GM08714 (cell line): Measurements from ENCODE around the gene MAD2L2.

Experiments
- H3K4me3 ChIP-seq: fragments of 200-500 bp; sonication (Bioruptor generic); 2 replicates; pipeline ENCODE4 v1.5.1; 2014; ENCODE audit warnings: mild to moderate bottlenecking, low read length, inconsistent platforms
- ZNF274 ChIP-seq: IDR thresholded peaks from 2 replicates; pipeline ENCODE4 v1.6.1; 2012; ENCODE audit warnings: mild to moderate bottlenecking, low read depth, low read length

The MAD2L2 gene

DNA sequence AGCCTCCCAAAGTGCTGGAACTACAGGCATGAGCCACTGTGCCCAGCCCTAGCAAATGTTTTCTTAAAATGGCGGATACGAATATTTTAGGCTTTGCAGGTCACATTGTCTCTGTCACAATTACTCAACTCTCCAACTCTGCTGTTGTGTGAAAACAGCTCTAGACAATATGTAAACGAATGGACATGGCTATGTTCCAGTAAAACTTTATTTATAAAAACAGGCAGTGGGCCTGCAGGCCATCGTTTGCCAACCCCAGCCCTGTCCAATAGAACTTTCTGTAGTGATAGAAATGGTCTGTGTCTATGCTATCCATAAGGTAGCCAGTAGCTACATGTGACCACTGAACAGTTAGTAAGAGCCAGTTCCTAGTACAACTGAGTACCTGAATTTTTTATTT, 21.2 kb downstream of the MAD2L2 start:
- H3K4me3 ChIP-seq: no peak overlapping the region
- TF ChIP-seq ZNF274: no peak

DNA sequence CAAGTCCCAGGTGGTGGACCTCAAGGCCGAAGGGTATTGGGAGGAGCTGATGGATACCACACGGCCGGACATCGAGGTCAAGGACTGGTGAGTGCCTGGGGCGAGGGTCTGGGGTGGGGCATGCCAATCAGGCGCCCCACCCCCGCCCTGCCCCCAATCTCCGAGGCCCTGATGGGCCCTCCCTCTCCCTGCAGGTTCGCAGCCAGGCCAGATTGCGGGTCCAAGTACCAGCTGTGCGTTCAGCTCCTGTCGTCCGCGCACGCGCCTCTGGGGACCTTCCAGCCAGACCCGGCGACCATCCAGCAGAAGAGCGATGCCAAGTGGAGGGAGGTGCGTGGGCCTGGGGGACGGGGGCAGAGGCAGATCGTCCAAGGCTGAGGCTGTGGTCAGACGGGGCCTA, 22.4 kb downstream of the MAD2L2 start:
- no peak overlapping the region for H3K4me3 ChIP-seq
- no peak for TF ChIP-seq ZNF274

DNA sequence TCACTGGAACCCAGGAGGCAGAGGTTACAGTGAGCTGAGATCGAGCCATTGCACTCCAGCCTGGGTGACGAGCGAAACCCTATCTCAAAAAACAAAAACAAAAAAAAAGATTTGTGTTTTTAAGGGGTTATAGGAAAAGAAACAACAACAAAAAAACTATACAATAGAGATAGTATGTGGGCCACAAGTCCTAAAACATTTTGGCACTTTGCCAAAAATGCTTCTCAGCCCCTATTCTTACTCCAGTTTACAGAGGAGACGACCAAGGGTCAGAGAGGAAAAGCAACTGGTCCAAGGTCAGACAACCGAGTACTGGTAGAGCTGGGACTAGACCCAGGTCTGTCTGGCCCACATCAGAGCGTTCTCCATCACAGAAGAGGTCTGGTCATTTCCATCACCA, 23.3 kb downstream of the MAD2L2 start:
- no peak for TF ChIP-seq ZNF274

DNA sequence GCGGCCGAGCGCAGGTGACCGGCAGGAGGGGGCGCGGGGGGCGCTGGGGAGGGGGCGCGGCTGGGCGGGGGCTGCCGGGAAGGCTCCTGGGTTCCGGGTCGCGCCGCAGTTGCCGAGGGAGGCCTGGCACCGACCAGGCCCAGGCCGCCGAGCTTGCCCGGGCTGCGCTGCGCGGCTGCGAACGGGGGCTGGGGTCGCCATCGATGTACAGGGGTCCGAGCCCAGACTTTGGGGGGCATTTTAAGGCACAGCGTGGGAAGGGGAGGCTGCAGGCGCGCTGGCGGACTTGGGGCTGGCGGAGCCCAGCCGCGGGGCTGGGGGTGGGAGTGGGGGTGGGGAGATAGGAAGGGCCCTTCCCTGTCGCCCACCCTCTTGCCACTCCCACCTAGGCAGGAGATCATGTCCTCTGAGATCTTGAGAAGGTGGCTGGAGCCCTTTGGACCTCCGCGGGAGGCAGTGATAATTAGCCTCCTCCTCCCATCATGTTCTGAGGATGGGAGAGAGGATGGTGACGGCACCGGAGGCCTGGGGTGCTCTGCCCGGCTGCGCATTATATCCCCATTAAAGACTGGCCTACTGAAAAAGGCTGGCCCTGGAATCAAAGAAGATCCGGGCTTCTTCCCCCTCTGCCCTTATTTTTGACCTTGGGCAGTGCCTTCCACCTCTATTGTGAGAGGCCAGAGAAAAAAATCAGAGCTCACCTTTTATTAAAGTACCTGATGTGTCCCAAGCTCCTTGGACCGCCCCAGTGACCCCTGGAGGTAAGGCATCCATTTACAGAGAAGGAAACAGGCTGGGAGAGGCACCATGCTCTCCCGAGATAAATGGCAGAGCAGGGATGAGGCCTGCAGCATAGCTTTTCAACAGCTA, 25.8 kb downstream of the MAD2L2 start:
- peak overlapping the region; percentile 58 for H3K4me3 ChIP-seq

More for the DNA sequence above, 23.3 kb downstream of the MAD2L2 start:
- no peak overlapping the region for H3K4me3 ChIP-seq

DNA sequence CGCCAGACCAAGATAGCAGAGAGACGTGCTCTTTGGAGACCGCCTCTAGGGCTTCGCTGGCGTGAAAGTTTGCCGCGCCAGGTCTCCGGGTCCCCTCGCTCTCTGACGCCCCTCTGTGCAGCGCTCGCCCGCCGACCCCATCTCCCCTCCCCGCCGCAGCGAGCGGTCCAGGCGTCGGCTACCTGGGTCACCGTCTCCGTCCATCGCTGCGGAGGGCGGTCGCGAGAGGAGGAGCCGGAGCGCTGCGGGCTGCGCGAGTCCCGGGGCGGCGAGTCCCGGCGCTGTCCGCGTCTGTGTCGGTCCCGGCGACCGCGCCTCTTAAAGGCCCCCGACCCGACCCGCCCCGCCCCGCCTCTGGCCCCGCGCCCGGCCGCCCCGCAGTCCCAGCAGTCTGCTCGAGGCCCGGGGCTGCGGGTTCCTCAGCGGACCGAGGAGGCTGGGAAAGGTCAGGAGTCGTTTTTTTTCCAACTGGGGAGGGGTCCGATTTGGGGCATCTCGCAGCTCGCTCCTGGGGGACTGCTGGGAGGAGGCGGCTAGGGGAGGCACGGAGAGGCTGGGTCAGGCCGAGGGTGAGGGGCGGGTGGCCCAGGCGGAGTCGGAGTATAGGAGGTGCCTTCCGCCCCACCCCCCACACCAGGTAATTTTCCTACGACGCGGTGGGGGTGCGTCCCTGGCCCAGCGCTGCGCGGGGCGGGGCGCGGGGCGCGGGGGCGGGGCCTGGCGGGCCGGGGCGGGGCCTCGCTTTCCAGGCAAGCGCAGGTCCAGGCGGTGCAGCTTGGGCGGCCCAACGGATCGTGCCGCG, 26.6 kb downstream of the MAD2L2 start, which contains the start of the genes FBXO2 and FBXO44:
TSS of gene FBXO2 (minus strand) at position 293 of the 802 bp plus-strand sequence. CDS start at position 204, 89 bp downstream.
TSS of gene FBXO44 (plus strand) at position 741 of the 802 bp plus-strand sequence. CDS start 959 bp downstream, outside the sequence.
- TF ChIP-seq ZNF274: no peak
- H3K4me3 ChIP-seq: peak within 1 kb of the TSS; percentile 71

More for the DNA sequence above, 25.8 kb downstream of the MAD2L2 start:
- no peak for TF ChIP-seq ZNF274

DNA sequence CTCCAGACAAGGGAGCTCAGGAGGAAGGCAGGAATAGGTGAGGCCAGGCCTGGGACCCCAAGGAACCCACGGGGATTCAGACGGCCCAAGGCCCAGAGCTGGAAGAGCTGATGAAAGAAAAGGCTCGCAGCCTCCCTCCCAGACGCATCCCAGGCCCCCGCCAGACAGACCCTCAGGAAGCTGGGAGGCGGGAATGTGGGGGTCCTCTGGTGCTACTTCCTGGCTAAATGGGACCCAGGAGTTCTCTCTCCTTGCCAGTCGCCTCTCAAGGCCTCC, 27.1 kb downstream of the MAD2L2 start:
- no peak overlapping the region for H3K4me3 ChIP-seq
- TF ChIP-seq ZNF274: no peak

DNA sequence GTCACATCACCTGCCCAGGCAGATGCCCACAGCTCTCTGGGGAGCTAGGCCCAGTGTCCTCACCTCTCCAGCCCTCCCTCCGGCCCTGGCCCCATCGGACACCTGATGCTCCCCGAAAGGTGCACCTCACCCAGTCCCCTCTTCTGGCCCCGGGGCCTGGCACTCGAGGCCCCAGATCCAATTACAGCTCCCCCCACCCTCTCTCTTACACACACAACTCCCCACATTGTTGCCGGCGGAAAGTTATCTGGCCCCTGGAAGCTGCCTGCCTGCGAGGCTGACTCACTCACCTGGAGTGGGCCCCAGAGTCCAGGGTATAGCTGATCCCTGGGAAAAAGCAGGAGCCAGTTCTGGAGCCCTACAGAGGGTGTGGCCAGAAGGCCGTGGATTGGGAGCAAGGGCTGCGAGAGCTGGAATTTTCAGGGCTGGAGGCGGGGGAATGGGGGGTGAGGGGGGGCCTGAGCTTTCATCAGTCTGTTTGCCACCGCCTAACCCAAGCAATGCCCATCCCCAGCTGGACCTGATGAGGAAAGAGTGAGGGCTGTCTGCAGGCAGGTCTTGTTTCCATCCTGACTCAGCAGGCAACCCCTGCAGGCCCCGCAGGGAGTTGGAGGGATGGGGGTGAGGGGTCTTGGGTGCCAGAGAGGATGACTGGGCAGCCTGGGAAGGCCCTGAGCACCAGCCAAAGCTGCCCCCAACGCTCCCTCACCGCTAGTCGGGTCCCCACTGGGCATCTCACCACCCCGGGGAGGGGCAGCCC, 27.7 kb downstream of the MAD2L2 start:
- no peak overlapping the region for H3K4me3 ChIP-seq
- no peak for TF ChIP-seq ZNF274

DNA sequence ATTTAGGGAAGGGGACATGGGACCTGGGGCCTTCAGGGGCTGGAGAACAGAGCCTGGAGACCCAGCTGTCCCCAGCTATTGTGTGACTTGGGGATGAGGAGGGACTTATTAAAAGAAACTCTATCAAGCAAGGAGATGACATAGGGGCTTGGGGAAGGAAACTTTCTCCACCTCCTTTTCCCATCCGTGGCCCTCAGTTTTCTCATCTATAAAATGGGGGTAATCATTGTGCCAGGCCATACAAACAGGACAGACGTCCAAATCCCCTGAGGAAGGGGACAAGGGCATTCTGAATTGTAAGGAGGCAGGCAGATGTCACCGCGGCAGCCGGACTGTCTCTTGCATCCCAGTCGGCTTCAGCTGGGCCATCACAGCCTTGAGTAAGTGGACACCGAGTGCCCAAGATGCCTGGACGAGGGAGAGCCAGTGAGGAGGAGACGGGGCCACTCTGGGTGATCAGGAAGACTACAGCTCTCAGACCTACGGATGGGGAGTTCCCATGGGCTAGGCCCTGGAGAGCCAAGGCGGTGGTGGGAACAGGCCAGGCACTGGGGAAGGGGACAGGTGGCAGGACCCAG, 28.7 kb downstream of the MAD2L2 start:
- H3K4me3 ChIP-seq: no peak overlapping the region
- TF ChIP-seq ZNF274: no peak

DNA sequence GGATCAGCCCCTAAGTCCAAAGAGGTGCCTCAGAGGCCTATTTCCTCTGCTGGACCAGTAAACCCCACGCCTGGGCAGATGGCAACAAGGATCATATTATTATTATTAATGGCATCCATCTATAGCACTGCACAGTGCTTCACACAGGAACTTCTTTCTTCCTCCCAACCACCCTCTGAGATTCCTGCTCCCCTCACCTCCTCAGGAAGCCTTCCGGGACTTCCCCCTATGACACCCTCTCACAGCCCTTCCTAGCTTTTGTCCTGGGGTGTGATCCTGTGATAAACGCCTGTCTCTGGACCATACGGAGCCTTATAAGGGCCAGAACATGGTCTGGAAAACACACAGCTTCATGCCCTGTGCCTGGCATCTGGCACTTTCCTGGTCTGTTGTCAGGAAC, 29.9 kb downstream of the MAD2L2 start:
- no peak overlapping the region for H3K4me3 ChIP-seq
- TF ChIP-seq ZNF274: no peak

DNA sequence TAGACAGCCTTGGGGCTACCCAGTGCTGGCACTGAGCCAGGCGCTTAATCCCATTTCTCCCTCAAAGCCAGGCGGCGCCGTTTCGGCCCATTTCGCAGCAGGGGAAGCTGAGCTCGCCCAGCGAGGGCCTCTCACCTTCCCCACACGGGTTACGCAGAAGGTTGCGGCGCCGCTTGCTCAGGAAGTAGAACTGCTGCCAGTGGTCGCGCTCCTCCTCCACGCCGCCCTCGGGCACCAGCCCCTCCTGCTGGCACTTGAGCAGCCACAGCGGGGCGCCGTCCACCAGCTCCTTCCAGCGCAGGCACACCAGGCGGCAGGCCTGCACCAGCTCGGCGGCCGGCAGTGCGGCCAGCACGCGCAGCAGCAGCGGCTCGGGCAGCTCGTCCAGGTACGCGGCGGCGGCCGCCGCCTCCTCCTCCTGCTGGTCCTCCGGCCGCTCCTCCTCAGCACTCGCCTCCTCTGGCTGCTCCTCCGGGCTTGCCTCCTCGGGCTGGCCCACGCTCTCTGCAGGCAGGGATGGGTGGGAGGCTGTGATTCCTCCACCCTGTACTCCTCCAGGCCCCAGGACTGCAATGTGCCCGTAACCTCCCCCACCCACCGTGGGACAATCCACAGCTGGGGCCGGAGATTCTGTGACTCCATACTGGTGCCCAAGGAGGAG, 30.5 kb downstream of the MAD2L2 start:
- no peak for TF ChIP-seq ZNF274
- no peak overlapping the region for H3K4me3 ChIP-seq

DNA sequence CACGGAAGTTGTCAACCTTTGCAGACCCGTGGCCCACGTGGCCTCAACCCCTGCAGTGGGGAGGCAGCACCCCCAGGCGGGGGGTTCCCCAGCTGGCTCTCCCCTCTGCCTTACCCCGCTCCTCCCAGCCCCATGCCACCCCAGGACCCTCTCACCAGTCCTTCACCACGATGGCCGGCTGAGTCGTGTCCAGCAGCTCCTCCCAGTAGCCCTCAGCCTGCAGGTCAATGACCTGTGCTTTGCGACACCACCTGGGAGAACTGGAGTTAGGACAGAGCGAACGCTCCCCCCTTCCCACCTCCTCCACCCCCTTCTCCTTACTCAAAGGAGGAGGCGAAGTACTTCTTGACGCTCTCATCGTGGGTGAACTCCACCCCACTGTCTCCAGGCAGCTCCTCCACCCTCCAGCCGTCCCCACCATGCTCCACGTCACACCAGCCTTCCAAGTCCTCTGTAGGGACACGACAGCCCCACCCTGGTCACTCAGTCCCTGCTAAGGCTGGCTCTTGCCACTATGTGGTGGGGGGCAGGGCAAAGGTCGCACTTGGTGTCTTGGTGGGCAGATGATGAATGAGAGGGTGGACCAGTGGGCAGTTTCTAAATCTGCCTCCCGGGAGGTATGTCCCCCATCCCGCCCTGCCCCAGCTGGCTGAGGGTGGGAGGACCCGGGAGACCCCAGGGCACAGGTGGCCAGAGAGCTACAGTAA, 31.2 kb downstream of the MAD2L2 start:
- TF ChIP-seq ZNF274: no peak
- H3K4me3 ChIP-seq: no peak overlapping the region

DNA sequence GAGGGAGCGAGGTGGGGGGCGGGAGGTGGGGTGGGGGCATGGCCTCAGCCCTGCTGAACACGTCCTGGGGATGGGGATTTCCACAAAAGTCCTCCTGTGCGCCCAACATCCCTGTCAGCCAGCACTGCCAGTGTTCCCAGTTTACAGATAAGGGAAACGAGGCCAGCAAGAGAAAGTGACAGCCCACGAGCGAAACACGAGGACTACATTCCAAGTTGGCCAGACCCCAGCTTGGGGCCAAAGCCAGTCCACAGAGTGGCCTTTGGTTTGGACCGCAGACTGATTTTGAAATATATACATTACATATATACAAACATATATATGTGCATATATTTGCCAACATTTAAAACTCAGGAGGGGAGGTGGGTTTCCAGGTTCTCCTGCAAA, 31.7 kb downstream of the MAD2L2 start:
- H3K4me3 ChIP-seq: no peak overlapping the region
- no peak for TF ChIP-seq ZNF274

DNA sequence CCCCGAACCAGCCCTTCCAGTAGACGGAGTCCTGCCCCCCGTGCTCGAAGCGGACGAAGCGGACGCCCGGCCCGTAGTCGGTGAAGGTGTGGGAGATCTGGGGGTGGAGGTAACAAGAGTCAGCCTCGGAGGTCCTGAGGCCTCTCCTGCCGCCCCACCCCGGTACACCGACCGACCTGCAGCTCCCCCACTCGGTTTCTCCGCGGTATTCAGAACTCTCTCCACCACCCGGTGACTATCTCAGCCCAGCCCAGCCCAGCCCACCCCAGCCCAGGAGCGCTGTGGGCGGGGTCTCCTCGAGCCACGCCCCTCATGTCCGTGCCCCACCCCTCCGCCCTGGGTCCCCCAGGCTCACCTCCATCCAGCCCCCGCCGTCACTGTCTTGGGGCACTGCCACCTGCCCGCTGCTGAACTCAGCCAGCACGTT, 32.2 kb downstream of the MAD2L2 start:
- TF ChIP-seq ZNF274: no peak
- H3K4me3 ChIP-seq: no peak overlapping the region

DNA sequence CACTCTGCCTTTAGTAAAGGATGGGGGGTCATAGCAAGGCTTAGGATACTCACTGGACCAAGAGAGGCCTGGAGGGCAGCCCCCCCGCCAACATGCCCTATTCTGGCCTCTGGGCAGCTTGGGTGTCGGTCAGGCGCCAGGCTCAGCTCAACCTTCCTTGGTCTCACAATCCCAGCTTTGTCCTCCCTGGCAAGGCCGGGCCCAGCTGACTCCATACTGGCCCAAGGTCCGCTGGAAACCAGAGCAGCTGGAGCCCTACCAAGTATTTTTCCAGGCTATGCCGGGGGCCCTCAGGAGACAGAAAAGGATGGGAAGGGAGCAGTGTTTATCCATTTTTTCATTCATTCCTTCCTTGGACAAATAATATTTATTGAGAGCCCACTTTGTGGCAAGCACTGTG, 32.9 kb downstream of the MAD2L2 start:
- TF ChIP-seq ZNF274: no peak
- no peak overlapping the region for H3K4me3 ChIP-seq
